ENCODE data around the gene SLCO2A1.

Gene SLCO2A1

GRCh38 chr3:134057654-134058110 is 28.0 kb upstream of the SLCO2A1 start:
- no peak for TF ChIP-seq EZH2phosphoT487 (IDR thresholded peaks at IDR 0.05; ENCODE audit: low read length)
- no peak for TF ChIP-seq EZH2 (optimal IDR thresholded peaks at IDR 0.05; ENCODE audit: low read depth, low read length)
- TF ChIP-seq CTCF (IDR thresholded peaks at IDR 0.05; ENCODE audit: low read length): no peak
- H3K9me2 ChIP-seq (replicated peaks; ENCODE audit: insufficient read depth, low read length): no peaks in the 10 kb centered on the region
- DNase-seq: no peak
- H3K27me3 ChIP-seq (replicated peaks; ENCODE audit: insufficient read depth, low read length): no peaks in the 10 kb centered on the region
- no peak overlapping the region for H3K4me2 ChIP-seq (ENCODE audit: low read depth, low read length)
- H3K79me2 ChIP-seq (ENCODE audit: low read length): no peaks in the 10 kb centered on the region
- no peaks in the 10 kb centered on the region for H3F3A ChIP-seq (ENCODE audit: insufficient read depth, low read length)
- H3K36me3 ChIP-seq (replicated peaks; ENCODE audit: insufficient read depth, low read length): no peaks in the 10 kb centered on the region
- H4K20me1 ChIP-seq (ENCODE audit: insufficient read depth, low read length): no peaks in the 10 kb centered on the region
- no peak overlapping the region for H3K9ac ChIP-seq (ENCODE audit: low read length)
- no peak overlapping the region for H3K27ac ChIP-seq (ENCODE audit: low read length)
- H3K4me1 ChIP-seq (ENCODE audit: low read length): no peaks in the 10 kb centered on the region
- H3K9me3 ChIP-seq (replicated peaks; ENCODE audit: insufficient read depth, low read length): no peaks in the 10 kb centered on the region
- no peak overlapping the region for H2AFZ ChIP-seq (ENCODE audit: low read length)
- H3K4me3 ChIP-seq (ENCODE audit: low read length): no peak overlapping the region

- Histone ChIP-seq H3K79me2 (ENCODE audit: low read length) (no peaks in the 10 kb centered on the region), H3K4me2 (ENCODE audit: low read depth, low read length) (no peak overlapping the region), H3F3A (ENCODE audit: insufficient read depth, low read length) (no peaks in the 10 kb centered on the region), H3K36me3 (replicated peaks; ENCODE audit: insufficient read depth, low read length) (no peaks in the 10 kb centered on the region), H3K27ac (ENCODE audit: low read length) (no peak overlapping the region), H3K9ac (ENCODE audit: low read length) (no peak overlapping the region), H4K20me1 (ENCODE audit: insufficient read depth, low read length) (no peaks in the 10 kb centered on the region), H3K4me3 (ENCODE audit: low read length) (no peak overlapping the region), H3K4me1 (ENCODE audit: low read length) (no peaks in the 10 kb centered on the region), H3K9me3 (replicated peaks; ENCODE audit: insufficient read depth, low read length) (no peaks in the 10 kb centered on the region), H2AFZ (ENCODE audit: low read length) (no peak overlapping the region), H3K9me2 (replicated peaks; ENCODE audit: insufficient read depth, low read length) (no peaks in the 10 kb centered on the region), H3K27me3 (replicated peaks; ENCODE audit: insufficient read depth, low read length) (no peaks in the 10 kb centered on the region)
- TF ChIP-seq EZH2 (optimal IDR thresholded peaks at IDR 0.05; ENCODE audit: low read depth, low read length) (no peak), EZH2phosphoT487 (IDR thresholded peaks at IDR 0.05; ENCODE audit: low read length) (no peak), CTCF (IDR thresholded peaks at IDR 0.05; ENCODE audit: low read length) (no peak)
- no peak for DNase-seq
These were observed 27.4 kb upstream of the SLCO2A1 start for GRCh38 chr3:134057006-134057653.

- Histone ChIP-seq H3F3A (ENCODE audit: insufficient read depth, low read length) (no peaks in the 10 kb centered on the region), H3K4me3 (ENCODE audit: low read length) (no peak overlapping the region), H3K27me3 (replicated peaks; ENCODE audit: insufficient read depth, low read length) (no peaks in the 10 kb centered on the region), H3K79me2 (ENCODE audit: low read length) (no peaks in the 10 kb centered on the region), H3K27ac (ENCODE audit: low read length) (no peak overlapping the region), H3K9me3 (replicated peaks; ENCODE audit: insufficient read depth, low read length) (no peaks in the 10 kb centered on the region), H4K20me1 (ENCODE audit: insufficient read depth, low read length) (no peaks in the 10 kb centered on the region), H3K4me1 (ENCODE audit: low read length) (no peaks in the 10 kb centered on the region), H3K9ac (ENCODE audit: low read length) (no peak overlapping the region), H3K4me2 (ENCODE audit: low read depth, low read length) (no peak overlapping the region), H3K36me3 (replicated peaks; ENCODE audit: insufficient read depth, low read length) (no peaks in the 10 kb centered on the region), H3K9me2 (replicated peaks; ENCODE audit: insufficient read depth, low read length) (no peaks in the 10 kb centered on the region), H2AFZ (ENCODE audit: low read length) (no peak overlapping the region)
- DNase-seq: no peak
- TF ChIP-seq EZH2 (optimal IDR thresholded peaks at IDR 0.05; ENCODE audit: low read depth, low read length) (no peak), CTCF (IDR thresholded peaks at IDR 0.05; ENCODE audit: low read length) (no peak), EZH2phosphoT487 (IDR thresholded peaks at IDR 0.05; ENCODE audit: low read length) (no peak)
These were observed 26.8 kb upstream of the SLCO2A1 start for GRCh38 chr3:134056464-134056891.

Measured in MM.1S (cell line).